Stomach (tissue), 9 donors: ENCODE data around the gene PTPN7. TPM values are rescaled to one million over a fixed set of nuclear protein-coding genes. Genes with fewer than 3 reads are reported as not detected.

ENCODE experiments used
- DNase-seq, 2 donors: peaks; one replicate each; pipeline versions ENCODE4 v3.0.0 to v3.0.0-alpha.2; 2013 to 2019
- H3K27ac ChIP-seq, 5 donors: fragments of 200-600 bp in 4 of 5; sonication (generic) in 4 of 5; one replicate each; pipeline ENCODE4 v1.5.1; 2013 to 2019; ENCODE audit warnings: mild to moderate bottlenecking in 1 of 5, moderate library complexity in 1 of 5
- H3K27me3 ChIP-seq, 3 donors: fragments of 200-600 bp; sonication (generic); one replicate each; pipeline ENCODE4 v1.5.1; 2017 to 2019; ENCODE audit warnings: mixed run types in 1 of 3
- H3K36me3 ChIP-seq, 4 donors: fragments of 200-600 bp; sonication (generic); 1 replicate in 3 of 4; 2 replicates in 1 of 4; pipeline ENCODE4 v1.5.1; 2016 to 2019
- H3K4me1 ChIP-seq, 4 donors: fragments of 200-600 bp; sonication (generic); one replicate each; pipeline ENCODE4 v1.5.1; 2016 to 2019
- H3K4me3 ChIP-seq, 4 donors: fragments of 200-600 bp; sonication (generic) in 3 of 4; one replicate each; pipeline ENCODE4 v1.5.1; 2016 to 2019; ENCODE audit warnings: mild to moderate bottlenecking in 1 of 4
- H3K9me3 ChIP-seq, 4 donors: fragments of 200-600 bp; sonication (generic); one replicate each; pipeline ENCODE4 v1.5.1; 2016 to 2019
- CTCF ChIP-seq, 7 experiments: fragments of 450-650 bp in 4 of 7; fragments of 200-600 bp in 3 of 7; sonication (generic) in 3 of 7; IDR thresholded peaks; one replicate each; pipeline ENCODE4 v1.5.1; 2016 to 2019; ENCODE audit warnings: antibody characterized with exemption in 7 of 7, control low read depth in 2 of 7, mild to moderate bottlenecking in 1 of 7
- EP300 ChIP-seq: sonication (generic); formaldehyde crosslinking; IDR thresholded peaks from one replicate; pipeline ENCODE4 v1.6.1; 2017; ENCODE audit warnings: antibody characterized with exemption
- POLR2A ChIP-seq, 4 donors: fragments of 450-650 bp; IDR thresholded peaks; one replicate each; pipeline ENCODE4 v1.6.1; 2016; ENCODE audit warnings: antibody characterized with exemption in 4 of 4, control low read depth in 2 of 4, mild to moderate bottlenecking in 1 of 4, moderate library complexity in 1 of 4
- POLR2AphosphoS5 ChIP-seq, 3 donors: sonication (generic); formaldehyde crosslinking; IDR thresholded peaks; one replicate each; pipeline ENCODE4 v1.6.1; 2016; ENCODE audit warnings: antibody characterized with exemption in 3 of 3
- WGBS, 5 donors: extraction: QIAGEN DNeasy Blood & Tissue Kit in 3 of 5; methylation state at CpG; one replicate each; pipeline versions ENCODE4 v1.1.5 to v1.1.7; 2013 to 2018; 5-methylcytosine and 5-hydroxymethylcytosine counted together
- intact Hi-C: fragments of 100-400 bp; cut with DNase I; formaldehyde crosslinking; loops from one replicate; pipeline ENCODE4 v1.15.1; 2023; ENCODE audit warnings: low total_unique reads
- polyA plus RNA-seq, 3 donors: library from polyadenylated mRNA; stranded (reverse); fragments of 200-250 nt; gene quantifications; one replicate each; pipeline ENCODE4 v1.2.3, GENCODE V29; 2013
- total RNA-seq, 5 donors: library from RNA; depleted of rRNA; stranded (reverse); fragments of >200 nt; gene quantifications; one replicate each; pipeline versions ENCODE4 v1.1.0 to v1.2.3, GENCODE V29; 2014 to 2016
- donor health status: healthy with polysubstance abuse.
- donor health status: Bipolar disorder and iron deficiency.
- donor health status: healthy.

Gene PTPN7
- total and polyA plus RNA-seq, 8 donors: 1.8 to 16.3 (median 4.0) TPM; not detected in 1

GRCh38 chr1:202165942-202166843 is 5.8 kb upstream of the PTPN7 start:
- no peak for DNase-seq
- WGBS, 5 donors: 86 to 92% (median 88%) methylated on average over 9 of the region's 9 CpGs
- intact Hi-C loops: no loop called here
- Histone ChIP-seq H3K27me3 (peaks cover 0 to 11% (median 0%) of the 10 kb centered on the region in 3 donors), H3K36me3 (no peaks in the 10 kb centered on the region), H3K9me3 (no peaks in the 10 kb centered on the region), H3K4me3 (no peak overlapping the region), H3K4me1 (peaks cover 0 to 36% (median 13%) of the 10 kb centered on the region in 4 donors), H3K27ac (no peak overlapping the region)
- TF ChIP-seq CTCF (IDR thresholded peaks at IDR 0.05) (no peak), EP300 (no peak), POLR2A (IDR thresholded peaks at IDR 0.05) (no peak), POLR2AphosphoS5 (IDR thresholded peaks at IDR 0.05) (no peak)

- no peak overlapping the region for H3K27ac ChIP-seq
- DNase-seq: peak in 1 of 2 donors; percentile 75
- no peak overlapping the region for H3K4me3 ChIP-seq
- no peaks in the 10 kb centered on the region for H3K36me3 ChIP-seq
- H3K4me1 ChIP-seq: peaks cover 0 to 38% (median 13%) of the 10 kb centered on the region in 4 donors
- TF ChIP-seq POLR2AphosphoS5 (IDR thresholded peaks at IDR 0.05) (no peak), POLR2A (IDR thresholded peaks at IDR 0.05) (no peak), CTCF (IDR thresholded peaks at IDR 0.05) (no peak), EP300 (no peak)
- H3K27me3 ChIP-seq: peaks cover 0 to 11% (median 0%) of the 10 kb centered on the region in 3 donors
- no peaks in the 10 kb centered on the region for H3K9me3 ChIP-seq
- intact Hi-C loops: no loop called here
- 74 to 89% (median 82%) methylated on average over 19 to 20 of the region's 20 CpGs for WGBS, 5 donors
Observed at GRCh38 chr1:202165267-202165941, 5.0 kb upstream of the PTPN7 start.

- Histone ChIP-seq H3K36me3 (no peaks in the 10 kb centered on the region), H3K27ac (peak overlapping the region in 1 of 5 donors; percentile 26), H3K4me3 (no peak overlapping the region), H3K27me3 (peaks cover 0 to 14% (median 0%) of the 10 kb centered on the region in 3 donors), H3K4me1 (peaks cover 0 to 38% (median 13%) of the 10 kb centered on the region in 4 donors), H3K9me3 (no peaks in the 10 kb centered on the region)
- intact Hi-C loops: no loop called here
- DNase-seq: peak in 1 of 2 donors; percentile 55
- TF ChIP-seq POLR2A (IDR thresholded peaks at IDR 0.05) (no peak), CTCF (IDR thresholded peaks at IDR 0.05) (no peak), POLR2AphosphoS5 (IDR thresholded peaks at IDR 0.05) (no peak), EP300 (no peak)
- 62 to 73% (median 67%) methylated on average over 9 to 11 of the region's 11 CpGs for WGBS, 5 donors
Observed at GRCh38 chr1:202164271-202165037, 4.1 kb upstream of the PTPN7 start.
